ENCODE measurements around the gene ZNF79. TPM values are rescaled to one million over a fixed set of nuclear protein-coding genes. Genes with fewer than 3 reads are reported as not detected.

Gene ZNF79
- total RNA-seq, 2 experiments from 2014 or later = 7.9 to 8.1 TPM

GRCh38 chr9:127444921-127445850 lies 21.0 kb downstream of the ZNF79 start:
- DNase-seq = no peak
- H3K4me1 Mint-ChIP-seq (ENCODE audit: low read depth) = peaks cover 38% of the 10 kb centered on the region
- peak overlapping the region; percentile 95 for H3K27ac Mint-ChIP-seq
- intact Hi-C loops (cut with micrococcal nuclease) = no loop called here
- H3K4me3 Mint-ChIP-seq = no peak overlapping the region
- no peaks in the 10 kb centered on the region for H3K27me3 Mint-ChIP-seq (ENCODE audit: low read depth)
- CTCF ChIA-PET = no interaction called here
- H3K36me3 Mint-ChIP-seq (ENCODE audit: low read depth) = peaks cover 84% of the 10 kb centered on the region
- H3K9me3 Mint-ChIP-seq = peaks cover 18% of the 10 kb centered on the region

DNA sequence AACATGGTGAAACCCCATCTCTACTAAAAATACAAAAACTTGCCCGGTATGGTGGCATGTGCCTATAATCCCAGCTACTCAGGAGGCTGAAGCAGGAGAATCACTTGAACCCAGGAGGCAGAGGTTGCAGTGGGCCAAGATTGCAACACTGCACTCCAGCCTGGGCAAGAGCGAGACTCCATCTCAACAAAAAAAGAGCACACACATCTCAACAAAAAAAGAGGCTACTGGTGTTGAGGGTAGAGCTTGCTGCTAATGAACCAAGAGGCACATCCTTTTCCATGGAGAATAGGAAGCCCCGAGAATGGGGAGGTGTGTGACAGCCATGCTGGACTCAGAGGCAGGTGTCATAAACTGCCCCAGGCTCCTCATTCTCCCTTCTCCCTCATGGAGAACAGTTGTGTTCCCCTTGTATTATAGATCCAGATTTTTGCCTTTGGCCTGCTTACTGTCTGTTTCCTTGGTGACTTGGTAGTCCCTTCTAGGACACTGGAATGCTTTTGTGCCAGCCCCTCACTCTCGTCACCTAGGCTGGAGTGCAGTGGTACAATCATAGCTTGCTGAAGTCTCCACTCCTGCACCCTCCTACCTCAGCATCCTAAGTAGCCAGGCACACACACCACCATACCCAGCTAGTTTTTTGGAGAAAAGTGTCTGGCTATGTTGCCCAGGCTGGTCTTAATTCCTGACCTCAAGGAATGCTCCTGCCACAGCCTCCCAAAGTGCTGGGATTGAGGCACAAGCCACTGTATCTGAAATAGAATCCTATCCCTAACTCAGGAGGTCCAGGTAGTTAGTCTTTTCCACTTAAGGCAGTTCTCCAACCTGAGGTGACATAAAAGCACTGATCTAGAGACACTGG lies 21.9 kb downstream of the ZNF79 start:
- no peaks in the 10 kb centered on the region for H3K27me3 Mint-ChIP-seq (ENCODE audit: low read depth)
- peak overlapping the region; percentile 95 for H3K27ac Mint-ChIP-seq
- peaks cover 84% of the 10 kb centered on the region for H3K36me3 Mint-ChIP-seq (ENCODE audit: low read depth)
- CTCF ChIA-PET = no interaction called here
- peaks cover 38% of the 10 kb centered on the region for H3K4me1 Mint-ChIP-seq (ENCODE audit: low read depth)
- peak overlapping the region; percentile 7 for H3K4me3 Mint-ChIP-seq
- H3K9me3 Mint-ChIP-seq = peaks cover 18% of the 10 kb centered on the region
- no peak for DNase-seq
- intact Hi-C loops (cut with micrococcal nuclease) = loop anchor here (1.0 kb wide), 1 partner anchor 20 kb away; no protein-coding TSS in a partner anchor

GRCh38 chr9:127446713-127447415 lies 22.7 kb downstream of the ZNF79 start:
- peaks cover 81% of the 10 kb centered on the region for H3K36me3 Mint-ChIP-seq (ENCODE audit: low read depth)
- no peaks in the 10 kb centered on the region for H3K27me3 Mint-ChIP-seq (ENCODE audit: low read depth)
- intact Hi-C loops (cut with micrococcal nuclease) = loop anchor here (1.0 kb wide), 1 partner anchor 21 kb away; no protein-coding TSS in a partner anchor
- CTCF ChIA-PET = no interaction called here
- no peak for DNase-seq
- H3K4me1 Mint-ChIP-seq (ENCODE audit: low read depth) = peaks cover 39% of the 10 kb centered on the region
- H3K9me3 Mint-ChIP-seq = peaks cover 18% of the 10 kb centered on the region
- peak overlapping the region; percentile 95 for H3K27ac Mint-ChIP-seq
- no peak overlapping the region for H3K4me3 Mint-ChIP-seq

DNA sequence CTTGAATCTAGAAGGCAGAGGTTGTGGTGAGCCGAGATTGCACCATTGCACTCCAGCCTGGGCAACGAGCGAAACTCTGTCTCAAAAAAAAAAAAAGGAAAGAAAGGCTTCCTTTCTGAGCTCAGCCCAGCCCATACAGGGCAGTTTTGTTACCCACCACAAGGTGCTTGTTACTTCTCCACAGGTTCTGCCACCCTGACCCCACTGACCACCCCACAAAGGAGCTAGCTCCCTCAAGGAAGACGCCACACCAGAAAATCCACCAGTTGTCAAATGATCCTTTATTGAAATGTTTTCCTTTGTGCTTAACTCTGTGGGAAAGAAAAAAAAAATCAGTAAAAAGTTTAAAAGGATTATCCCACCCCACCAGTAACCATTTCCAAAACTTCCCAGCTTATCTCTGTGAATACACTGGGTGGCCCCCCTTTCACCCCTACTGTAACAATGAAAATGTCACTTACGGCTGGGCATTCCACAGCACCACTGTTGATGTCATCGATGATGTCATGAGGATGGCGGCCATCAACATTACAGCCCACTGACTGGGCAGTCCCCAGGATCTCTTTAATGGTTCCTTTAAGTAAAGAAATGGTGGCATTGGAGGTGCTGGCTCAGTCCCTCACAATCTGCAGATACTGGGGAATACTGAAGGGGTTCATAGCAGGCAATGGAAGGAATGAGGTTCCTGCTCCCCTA lies 23.4 kb downstream of the ZNF79 start:
- Mint-ChIP-seq H3K9me3 (peaks cover 18% of the 10 kb centered on the region), H3K27ac (peak overlapping the region; percentile 95), H3K4me3 (peak overlapping the region; percentile 89), H3K36me3 (ENCODE audit: low read depth) (peaks cover 79% of the 10 kb centered on the region), H3K4me1 (ENCODE audit: low read depth) (peaks cover 43% of the 10 kb centered on the region), H3K27me3 (ENCODE audit: low read depth) (no peaks in the 10 kb centered on the region)
- intact Hi-C loops (cut with micrococcal nuclease) = no loop called here
- no peak for DNase-seq
- CTCF ChIA-PET = interaction anchor here (0.6 kb wide), 1 partner anchor 138 kb away, joined by 3 read pairs; no protein-coding TSS in a partner anchor

GRCh38 chr9:127448112-127448805 lies 24.1 kb downstream of the ZNF79 start:
- Mint-ChIP-seq H3K27me3 (ENCODE audit: low read depth) (no peaks in the 10 kb centered on the region), H3K9me3 (peaks cover 18% of the 10 kb centered on the region), H3K36me3 (ENCODE audit: low read depth) (peaks cover 76% of the 10 kb centered on the region), H3K4me1 (ENCODE audit: low read depth) (peaks cover 44% of the 10 kb centered on the region), H3K27ac (peak overlapping the region; percentile 95), H3K4me3 (peak overlapping the region; percentile 89)
- CTCF ChIA-PET = interaction anchor here (0.6 kb wide), 1 partner anchor 139 kb away, joined by 3 read pairs; no protein-coding TSS in a partner anchor
- intact Hi-C loops (cut with micrococcal nuclease) = no loop called here
- no peak for DNase-seq

GRCh38 chr9:127449332-127449966 lies 25.3 kb downstream of the ZNF79 start:
- H3K4me1 Mint-ChIP-seq (ENCODE audit: low read depth) = peaks cover 42% of the 10 kb centered on the region
- peaks cover 12% of the 10 kb centered on the region for H3K9me3 Mint-ChIP-seq
- H3K27ac Mint-ChIP-seq = peak overlapping the region; percentile 95
- CTCF ChIA-PET = interaction anchor here (0.6 to 1.6 kb wide), 2 partner anchors 25 to 35 kb away, joined by 3 to 5 read pairs; partner anchors contain the start of gene ZNF79
- intact Hi-C loops (cut with micrococcal nuclease) = no loop called here
- peaks cover 66% of the 10 kb centered on the region for H3K36me3 Mint-ChIP-seq (ENCODE audit: low read depth)
- no peak for DNase-seq
- H3K4me3 Mint-ChIP-seq = peak overlapping the region; percentile 89
- no peaks in the 10 kb centered on the region for H3K27me3 Mint-ChIP-seq (ENCODE audit: low read depth)

GRCh38 chr9:127450243-127450760 lies 26.1 kb downstream of the ZNF79 start:
- H3K27ac Mint-ChIP-seq = peak overlapping the region; percentile 95
- intact Hi-C loops (cut with micrococcal nuclease) = loop anchor here (2.0 to 10.0 kb wide), 5 partner anchors 62 to 678 kb away; no protein-coding TSS in a partner anchor
- no peak for DNase-seq
- peaks cover 59% of the 10 kb centered on the region for H3K36me3 Mint-ChIP-seq (ENCODE audit: low read depth)
- no peaks in the 10 kb centered on the region for H3K27me3 Mint-ChIP-seq (ENCODE audit: low read depth)
- CTCF ChIA-PET = interaction anchor here (0.6 to 1.6 kb wide), 4 partner anchors 26 to 466 kb away, joined by 3 to 5 read pairs (median 4); partner anchors contain the start of genes SLC2A8 and ZNF79
- peaks cover 42% of the 10 kb centered on the region for H3K4me1 Mint-ChIP-seq (ENCODE audit: low read depth)
- H3K4me3 Mint-ChIP-seq = peak overlapping the region; percentile 89
- peaks cover 5% of the 10 kb centered on the region for H3K9me3 Mint-ChIP-seq

DNA sequence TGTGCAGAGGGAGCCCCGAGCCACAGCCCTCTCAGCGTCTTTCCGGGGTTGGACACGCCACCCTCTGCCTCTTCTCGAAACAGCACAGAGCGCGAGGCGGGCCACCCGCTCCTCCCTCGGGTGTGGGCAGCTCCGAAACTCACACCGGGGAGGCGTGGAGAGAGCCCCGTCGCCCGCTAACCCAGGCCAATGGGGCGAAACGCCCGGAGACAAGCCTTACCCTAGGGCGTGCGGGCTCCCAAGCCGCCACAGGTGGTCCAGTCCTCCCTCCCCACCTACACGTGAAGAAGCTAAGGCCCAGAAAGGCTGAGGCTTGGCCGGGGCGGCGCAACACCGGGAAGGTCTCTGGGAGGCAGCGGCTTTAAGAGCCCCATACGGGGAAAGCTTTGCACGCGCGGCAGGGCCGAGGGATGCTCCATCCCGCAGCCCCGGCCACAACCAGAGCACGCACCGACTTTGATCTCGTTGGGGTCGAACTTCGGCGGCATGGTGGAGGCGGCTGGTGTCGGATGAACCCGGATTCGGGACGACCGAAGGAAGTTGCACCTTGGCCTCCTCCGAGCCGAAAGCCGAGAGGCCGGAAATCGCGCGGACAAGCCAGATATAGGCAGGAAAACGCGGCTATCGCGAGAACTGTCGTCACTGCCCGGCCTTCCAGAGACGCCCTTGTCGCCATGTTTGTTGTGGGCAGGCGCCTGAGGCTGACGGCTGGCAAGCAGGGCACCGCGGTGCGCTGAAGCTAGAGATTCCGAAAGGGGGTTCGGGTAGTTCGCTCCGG lies 26.8 kb downstream of the ZNF79 start, which contains the start of the genes LRSAM1 and RPL12:
Gene LRSAM1 (plus strand): TSS at position 681 of the 778 bp plus-strand sequence. CDS start 3,018 bp downstream, outside the sequence.
Gene RPL12 (minus strand): TSS at position 577 of the 778 bp plus-strand sequence. CDS start 89 bp downstream, at position 488.
- Mint-ChIP-seq H3K4me3 (peak within 1 kb of the TSS; percentile 89), H3K27ac (peak within 1 kb of the TSS; percentile 95), H3K9me3 (peaks cover 2% of the 10 kb centered on the region), H3K27me3 (ENCODE audit: low read depth) (no peaks in the 10 kb centered on the region), H3K36me3 (ENCODE audit: low read depth) (peaks cover 52% of the 10 kb centered on the region), H3K4me1 (ENCODE audit: low read depth) (peaks cover 42% of the 10 kb centered on the region)
- intact Hi-C loops (cut with micrococcal nuclease) = loop anchor here (1.0 to 10.0 kb wide), 6 partner anchors 27 to 678 kb away; partner anchors contain the start of gene ZNF79
- CTCF ChIA-PET = interaction anchor here (0.8 to 1.6 kb wide), 3 partner anchors 27 to 54 kb away, joined by 3 to 5 read pairs (median 5); partner anchors contain the start of genes SLC2A8 and ZNF79
- peak; percentile 97 for DNase-seq

GRCh38 chr9:127451608-127451857 lies 27.4 kb downstream of the ZNF79 start:
- Mint-ChIP-seq H3K36me3 (ENCODE audit: low read depth) (peaks cover 47% of the 10 kb centered on the region), H3K4me3 (peak overlapping the region; percentile 89), H3K27me3 (ENCODE audit: low read depth) (no peaks in the 10 kb centered on the region), H3K9me3 (no peaks in the 10 kb centered on the region), H3K4me1 (ENCODE audit: low read depth) (peaks cover 38% of the 10 kb centered on the region), H3K27ac (peak overlapping the region; percentile 95)
- no peak for DNase-seq
- intact Hi-C loops (cut with micrococcal nuclease) = loop anchor here (1.0 to 10.0 kb wide), 6 partner anchors 27 to 677 kb away; partner anchors contain the start of gene ZNF79
- CTCF ChIA-PET = interaction anchor here (1.0 kb wide), 1 partner anchor 27 kb away, joined by 3 read pairs; the partner anchor contains the start of gene ZNF79
